Endothelial cell of umbilical vein (primary cell): ENCODE data around the gene DPM2.

Experiments used
- EZH2 ChIP-seq: IDR thresholded peaks from 2 replicates; pipeline ENCODE4 v1.6.1; 2012; ENCODE audit warnings: borderline replicate concordance, low read depth, mild to moderate bottlenecking, moderate library complexity, low read length, inconsistent platforms; ENCODE audit not compliant: severe bottlenecking
- JUN ChIP-seq: IDR thresholded peaks from 2 replicates; pipeline ENCODE4 v1.6.1; 2011; ENCODE audit warnings: borderline replicate concordance, low read depth; ENCODE audit not compliant: insufficient read length, insufficient read depth
- POLR2AphosphoS5 ChIP-seq: IDR thresholded peaks from 2 replicates; pipeline ENCODE4 v1.6.1; 2012; ENCODE audit warnings: low read depth, mild to moderate bottlenecking, control low read depth, low read length, moderate library complexity; ENCODE audit not compliant: insufficient read depth
- TF ChIP-seq, protein P1 (sequence below), 2 donors: IDR thresholded peaks; 1 replicate in 1 of 2; 2 replicates in 1 of 2; pipeline ENCODE4 v1.5.1; 2011; ENCODE audit warnings: low read length in 2 of 2, mild to moderate bottlenecking in 2 of 2, moderate library complexity in 2 of 2, control low read depth in 1 of 2, inconsistent platforms in 1 of 2, low read depth in 1 of 2; ENCODE audit not compliant: insufficient read depth in 1 of 2; ENCODE audit errors: extremely low read depth in 1 of 2

DNA sequence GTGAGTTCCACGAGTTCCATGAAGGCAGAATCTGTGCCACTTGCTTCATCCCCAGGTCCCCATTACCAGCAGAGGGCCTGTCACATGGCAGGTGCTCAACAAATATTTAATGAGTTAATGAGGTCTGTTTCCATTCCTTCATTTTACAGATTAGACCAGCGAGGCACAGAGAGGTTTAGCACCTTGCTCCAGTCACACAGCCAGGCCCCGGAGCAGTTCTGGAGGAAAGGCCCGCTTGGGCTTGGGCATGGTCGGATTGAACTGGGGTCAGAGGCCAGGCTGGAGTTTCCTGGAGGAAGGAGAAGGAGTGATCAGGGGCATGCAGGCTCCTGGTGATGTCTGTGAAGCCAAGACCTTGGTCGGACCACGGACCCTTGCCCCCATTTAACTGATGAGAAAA is 16.9 kb downstream of the DPM2 start:
- TF ChIP-seq, protein P1, sequence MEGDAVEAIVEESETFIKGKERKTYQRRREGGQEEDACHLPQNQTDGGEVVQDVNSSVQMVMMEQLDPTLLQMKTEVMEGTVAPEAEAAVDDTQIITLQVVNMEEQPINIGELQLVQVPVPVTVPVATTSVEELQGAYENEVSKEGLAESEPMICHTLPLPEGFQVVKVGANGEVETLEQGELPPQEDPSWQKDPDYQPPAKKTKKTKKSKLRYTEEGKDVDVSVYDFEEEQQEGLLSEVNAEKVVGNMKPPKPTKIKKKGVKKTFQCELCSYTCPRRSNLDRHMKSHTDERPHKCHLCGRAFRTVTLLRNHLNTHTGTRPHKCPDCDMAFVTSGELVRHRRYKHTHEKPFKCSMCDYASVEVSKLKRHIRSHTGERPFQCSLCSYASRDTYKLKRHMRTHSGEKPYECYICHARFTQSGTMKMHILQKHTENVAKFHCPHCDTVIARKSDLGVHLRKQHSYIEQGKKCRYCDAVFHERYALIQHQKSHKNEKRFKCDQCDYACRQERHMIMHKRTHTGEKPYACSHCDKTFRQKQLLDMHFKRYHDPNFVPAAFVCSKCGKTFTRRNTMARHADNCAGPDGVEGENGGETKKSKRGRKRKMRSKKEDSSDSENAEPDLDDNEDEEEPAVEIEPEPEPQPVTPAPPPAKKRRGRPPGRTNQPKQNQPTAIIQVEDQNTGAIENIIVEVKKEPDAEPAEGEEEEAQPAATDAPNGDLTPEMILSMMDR (IDR thresholded peaks at IDR 0.05; ENCODE audit: extremely low read depth in 1 of 2, insufficient read depth in 1 of 2, low read depth in 1 of 2, low read length in 2 of 2): no peak
- no peak for TF ChIP-seq JUN
- no peak for TF ChIP-seq POLR2AphosphoS5
- TF ChIP-seq EZH2: no peak
